HCT116 (cell line): ENCODE results near the gene COL9A3. TPM values are rescaled to one million over a fixed set of nuclear protein-coding genes. Genes with fewer than 3 reads are reported as not detected.

Source experiments
- ATAC-seq: fragments of 200-7000 bp; cut with Tn5 transposase; 2 replicates; pipeline ENCODE4 v1.9.1; 2020; ENCODE audit warnings: mild to moderate bottlenecking, moderate library complexity
- BruUV-seq: library from RNA; stranded (reverse); fragments of 400-500 nt; replicated peaks from 2 replicates; lab custom pipeline; 2021; lab: Mats Ljungman, UMichigan
- CTCF ChIA-PET: fragments of 300-600 bp; sonication (Branson Sonifier 250); formaldehyde crosslinking; loops from one replicate; lab custom pipeline; 2021; ENCODE audit warnings: antibody characterized with exemption; lab: Charles Lee
- POLR2A ChIA-PET: fragments of 300-600, 350-600 bp; sonication (Branson Sonifier 250); formaldehyde crosslinking; loops from one replicate; lab custom pipeline; 2021; ENCODE audit warnings: antibody characterized with exemption; lab: Charles Lee
- RAD21 ChIA-PET, 2 experiments: fragments of 300-600 bp; sonication (Branson Sonifier 250); formaldehyde crosslinking; loops; one replicate each; lab custom pipeline; 2023; ENCODE audit warnings: low total read pairs in 2 of 2; ENCODE audit not compliant: uncharacterized antibody in 2 of 2, unreplicated experiment in 2 of 2, low non-redundant PET in 1 of 2; lab: Charles Lee
- DNase-seq: peaks from one replicate; pipeline ENCODE4 v3.0.0-alpha.2; 2010; ENCODE audit warnings: low read depth, low spot score
- H2AFZ ChIP-seq: fragments of 200-600 bp; shearing (Covaris generic), sonication (generic); 2 replicates; pipeline ENCODE4 v1.6.1; 2017; ENCODE audit warnings: low read depth, mixed run types, mixed read lengths, antibody characterized with exemption, low read length; ENCODE audit not compliant: poor library complexity, severe bottlenecking
- H3K27ac ChIP-seq: 2 replicates; pipeline ENCODE4 v1.5.1; 2012; ENCODE audit warnings: low read depth, low read length
- H3K27me3 ChIP-seq: fragments of 200-600 bp; sonication (generic); 2 replicates; pipeline ENCODE4 v1.6.1; 2016; ENCODE audit warnings: mixed run types, low read length, mixed read lengths; ENCODE audit not compliant: insufficient read depth
- H3K36me3 ChIP-seq, 2 experiments: fragments of 200-500 bp in 1 of 2; fragments of 200-600 bp in 1 of 2; sonication (Bioruptor generic) in 1 of 2; sonication (generic) in 1 of 2; 2 replicates each; pipeline versions ENCODE4 v1.5.1 to v1.6.1; 2014 to 2016; ENCODE audit warnings: low read length in 2 of 2, inconsistent platforms in 1 of 2, mixed read lengths in 1 of 2, mixed run types in 1 of 2; ENCODE audit not compliant: insufficient read depth in 2 of 2, control insufficient read depth in 1 of 2
- H3K4me1 ChIP-seq, 2 experiments: fragments of 200-600 bp in 1 of 2; sonication (generic) in 1 of 2; 2 replicates each; pipeline versions ENCODE4 v1.5.1 to v1.6.1; 2012 to 2017; ENCODE audit warnings: low read length in 2 of 2, inconsistent platforms in 1 of 2, mild to moderate bottlenecking in 1 of 2, mixed read lengths in 1 of 2, mixed run types in 1 of 2, moderate library complexity in 1 of 2; ENCODE audit not compliant: insufficient read depth in 2 of 2, control insufficient read depth in 1 of 2
- H3K4me2 ChIP-seq: fragments of 200-600 bp; sonication (generic); 2 replicates; pipeline ENCODE4 v1.6.1; 2017; ENCODE audit warnings: mixed run types, low read length, mixed read lengths
- H3K4me3 ChIP-seq, 2 experiments: fragments of 200-600 bp in 1 of 2; sonication (generic) in 1 of 2; replicated peaks in 1 of 2; 2 replicates each; pipeline ENCODE4 v1.5.1; 2011 to 2016; ENCODE audit warnings: low read length in 2 of 2, control low read depth in 1 of 2, low read depth in 1 of 2, mild to moderate bottlenecking in 1 of 2, mixed read lengths in 1 of 2, mixed run types in 1 of 2
- H3K79me2 ChIP-seq: fragments of 200-600 bp; sonication (generic); 2 replicates; pipeline ENCODE4 v1.6.1; 2017; ENCODE audit warnings: mild to moderate bottlenecking, mixed run types, low read length, moderate library complexity, mixed read lengths; ENCODE audit not compliant: insufficient read depth
- H3K9ac ChIP-seq: fragments of 200-600 bp; sonication (generic); 2 replicates; pipeline ENCODE4 v1.6.1; 2016; ENCODE audit warnings: low read length, mixed read lengths
- H3K9me2 ChIP-seq: fragments of 200-600 bp; sonication (generic), shearing (Covaris generic); 2 replicates; pipeline ENCODE4 v1.6.1; 2017; ENCODE audit warnings: mixed run types, mild to moderate bottlenecking, moderate library complexity; ENCODE audit not compliant: insufficient read depth
- H3K9me3 ChIP-seq, 2 experiments: fragments of 200-500 bp in 1 of 2; fragments of 200-600 bp in 1 of 2; sonication (Bioruptor generic) in 1 of 2; sonication (generic) in 1 of 2; 2 replicates each; pipeline ENCODE4 v1.6.1; 2014 to 2017; ENCODE audit warnings: low read length in 2 of 2, mixed read lengths in 2 of 2, inconsistent platforms in 1 of 2, low read depth in 1 of 2, mild to moderate bottlenecking in 1 of 2, mixed run types in 1 of 2, moderate library complexity in 1 of 2; ENCODE audit not compliant: control insufficient read depth in 1 of 2, insufficient read depth in 1 of 2
- H4K20me1 ChIP-seq: fragments of 200-600 bp; sonication (generic), shearing (Covaris generic); 2 replicates; pipeline ENCODE4 v1.6.1; 2017; ENCODE audit warnings: mixed run types, mild to moderate bottlenecking, moderate library complexity; ENCODE audit not compliant: insufficient read depth
- CBX3 ChIP-seq: IDR thresholded peaks from 2 replicates; pipeline ENCODE4 v1.6.1; 2012; ENCODE audit warnings: low read depth
- CEBPB ChIP-seq: IDR thresholded peaks from 2 replicates; pipeline ENCODE4 v1.6.1; 2012; ENCODE audit warnings: low read depth
- ELF1 ChIP-seq: IDR thresholded peaks from 2 replicates; pipeline ENCODE4 v1.6.1; 2012; ENCODE audit warnings: low read depth, borderline replicate concordance
- JUND ChIP-seq: IDR thresholded peaks from 2 replicates; pipeline ENCODE4 v1.6.1; 2012
- POLR2A ChIP-seq: IDR thresholded peaks from 2 replicates; pipeline ENCODE4 v1.7.0; 2011; ENCODE audit warnings: borderline replicate concordance; ENCODE audit not compliant: insufficient read depth, insufficient read length; ENCODE audit errors: extremely low read depth
- YY1 ChIP-seq: IDR thresholded peaks from 2 replicates; pipeline ENCODE4 v1.6.1; 2011; ENCODE audit warnings: low read length, low read depth, moderate library complexity, mild to moderate bottlenecking; ENCODE audit not compliant: insufficient replicate concordance; ENCODE audit errors: extremely low read depth
- ZNF274 ChIP-seq: fragments of 200-500 bp; sonication (Bioruptor generic); IDR thresholded peaks from 2 replicates; pipeline ENCODE4 v1.6.1; 2014; ENCODE audit warnings: mild to moderate bottlenecking, low read depth, low read length, inconsistent platforms
- intact Hi-C: fragments of 100-400 bp; cut with micrococcal nuclease; formaldehyde crosslinking; loops from 2 replicates; pipeline ENCODE4 v1.10.0; 2022
- total RNA-seq: library from RNA; stranded (reverse); gene quantifications from one replicate; pipeline ENCODE4 v1.2.1, GENCODE V29; 2021; ENCODE audit not compliant: unreplicated experiment
- TF ChIP-seq, protein P1 (sequence below): IDR thresholded peaks from 2 replicates; pipeline ENCODE4 v1.6.1; 2012; ENCODE audit warnings: low read depth

The COL9A3 gene
- total RNA-seq, 1 experiment from 2014 or later: 29.7 TPM

DNA sequence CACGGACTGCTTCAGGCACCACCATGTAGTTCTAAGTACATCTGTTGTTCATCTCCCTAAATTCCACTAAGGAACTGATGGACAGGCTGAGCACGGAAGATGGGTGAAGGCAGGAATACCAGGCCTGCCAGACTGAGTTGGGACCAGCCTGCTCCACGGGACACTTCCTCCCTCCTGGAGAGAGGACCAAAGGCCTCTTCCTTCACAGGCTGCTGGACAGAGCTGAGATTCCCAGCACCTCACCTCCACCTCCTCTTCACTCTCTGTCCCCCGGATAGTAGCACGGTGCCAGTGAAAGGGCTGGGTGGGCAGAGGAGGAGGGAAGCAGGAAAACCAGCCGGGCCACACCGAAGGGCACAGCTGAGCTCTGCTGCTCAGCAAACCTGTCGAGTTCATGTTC is 67.7 kb downstream of the COL9A3 start:
- H3K4me1 ChIP-seq: no peaks in the 10 kb centered on the region
- H3K4me3 ChIP-seq: no peak overlapping the region
- H3K27me3 ChIP-seq: no peaks in the 10 kb centered on the region
- ATAC-seq (no peak), DNase-seq (no peak)
- no peaks in the 10 kb centered on the region for H3K79me2 ChIP-seq
- H3K4me2 ChIP-seq: no peak overlapping the region
- no TSS peak for BruUV-seq
- RAD21 ChIA-PET: no interaction called here
- H3K27ac ChIP-seq: no peak overlapping the region
- POLR2A ChIA-PET: no interaction called here
- peaks cover 0 to 12% of the 10 kb centered on the region in 2 experiments; a peak in 3 of 4 replicates for H3K36me3 ChIP-seq
- no peak overlapping the region for H3K9ac ChIP-seq
- intact Hi-C loops: no loop called here
- no peaks in the 10 kb centered on the region for H3K9me2 ChIP-seq
- H3K9me3 ChIP-seq: no peaks in the 10 kb centered on the region
- no peak overlapping the region for H2AFZ ChIP-seq
- TF ChIP-seq ELF1: no peak
- TF ChIP-seq CBX3: no peak
- no peak for TF ChIP-seq CEBPB
- TF ChIP-seq YY1: no peak
- TF ChIP-seq ZNF274: no peak
- no peak for TF ChIP-seq JUND
- no peak for TF ChIP-seq POLR2A
- TF ChIP-seq, protein P1, sequence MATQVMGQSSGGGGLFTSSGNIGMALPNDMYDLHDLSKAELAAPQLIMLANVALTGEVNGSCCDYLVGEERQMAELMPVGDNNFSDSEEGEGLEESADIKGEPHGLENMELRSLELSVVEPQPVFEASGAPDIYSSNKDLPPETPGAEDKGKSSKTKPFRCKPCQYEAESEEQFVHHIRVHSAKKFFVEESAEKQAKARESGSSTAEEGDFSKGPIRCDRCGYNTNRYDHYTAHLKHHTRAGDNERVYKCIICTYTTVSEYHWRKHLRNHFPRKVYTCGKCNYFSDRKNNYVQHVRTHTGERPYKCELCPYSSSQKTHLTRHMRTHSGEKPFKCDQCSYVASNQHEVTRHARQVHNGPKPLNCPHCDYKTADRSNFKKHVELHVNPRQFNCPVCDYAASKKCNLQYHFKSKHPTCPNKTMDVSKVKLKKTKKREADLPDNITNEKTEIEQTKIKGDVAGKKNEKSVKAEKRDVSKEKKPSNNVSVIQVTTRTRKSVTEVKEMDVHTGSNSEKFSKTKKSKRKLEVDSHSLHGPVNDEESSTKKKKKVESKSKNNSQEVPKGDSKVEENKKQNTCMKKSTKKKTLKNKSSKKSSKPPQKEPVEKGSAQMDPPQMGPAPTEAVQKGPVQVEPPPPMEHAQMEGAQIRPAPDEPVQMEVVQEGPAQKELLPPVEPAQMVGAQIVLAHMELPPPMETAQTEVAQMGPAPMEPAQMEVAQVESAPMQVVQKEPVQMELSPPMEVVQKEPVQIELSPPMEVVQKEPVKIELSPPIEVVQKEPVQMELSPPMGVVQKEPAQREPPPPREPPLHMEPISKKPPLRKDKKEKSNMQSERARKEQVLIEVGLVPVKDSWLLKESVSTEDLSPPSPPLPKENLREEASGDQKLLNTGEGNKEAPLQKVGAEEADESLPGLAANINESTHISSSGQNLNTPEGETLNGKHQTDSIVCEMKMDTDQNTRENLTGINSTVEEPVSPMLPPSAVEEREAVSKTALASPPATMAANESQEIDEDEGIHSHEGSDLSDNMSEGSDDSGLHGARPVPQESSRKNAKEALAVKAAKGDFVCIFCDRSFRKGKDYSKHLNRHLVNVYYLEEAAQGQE: no peak
- no peaks in the 10 kb centered on the region for H4K20me1 ChIP-seq
- CTCF ChIA-PET: no interaction called here
